Measurements from ENCODE around the gene CAPZA2.
"Not testable (repeated sequence)": the region's sequence is repeated elsewhere in the genome, so short reads cannot be mapped to it uniquely, and the experiment has no call there.

The CAPZA2 gene

DNA sequence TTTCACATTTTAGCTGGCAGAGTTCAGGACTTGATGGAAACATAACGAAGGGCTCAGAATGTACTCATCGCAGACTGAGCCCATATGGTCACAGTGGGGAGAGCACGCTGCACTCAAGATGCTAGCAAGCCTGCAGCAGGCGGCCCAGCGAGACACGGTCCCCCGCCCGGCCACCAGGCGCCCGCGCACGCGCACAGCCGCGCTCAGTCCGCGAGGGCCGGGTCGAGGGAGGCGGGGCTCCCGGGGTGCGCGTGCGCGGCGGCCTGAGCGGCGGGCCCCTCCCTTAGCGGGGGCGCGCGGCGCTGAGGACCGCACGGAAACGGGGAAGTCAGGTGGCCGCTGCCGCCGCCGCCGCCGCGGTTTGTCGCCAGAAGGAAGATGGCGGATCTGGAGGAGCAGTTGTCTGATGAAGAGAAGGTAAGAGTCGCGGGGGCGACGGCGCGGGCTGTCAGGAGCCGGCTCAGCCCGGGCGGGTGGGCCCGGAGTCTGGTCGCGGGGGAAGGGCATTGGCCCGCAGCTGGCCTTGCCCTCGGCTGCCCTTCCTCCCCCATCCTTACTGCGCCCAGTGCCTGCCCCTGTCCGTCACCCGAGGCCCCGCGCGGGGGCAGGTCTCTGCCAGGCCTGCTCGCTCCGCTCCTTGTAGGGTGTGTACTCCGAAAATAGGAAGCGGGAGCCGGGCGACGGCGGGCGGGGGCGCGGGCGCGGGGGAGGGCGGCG, at the start of gene CAPZA2:
TSS of gene CAPZA2 (plus strand) at position 354 of the 717 bp plus-strand sequence. CDS start at position 379, 25 bp downstream.
- peak; percentile 92 to 95 for DNase-seq (ENCODE audit: low read depth in 1 of 2, low spot score in 1 of 2)

DNA sequence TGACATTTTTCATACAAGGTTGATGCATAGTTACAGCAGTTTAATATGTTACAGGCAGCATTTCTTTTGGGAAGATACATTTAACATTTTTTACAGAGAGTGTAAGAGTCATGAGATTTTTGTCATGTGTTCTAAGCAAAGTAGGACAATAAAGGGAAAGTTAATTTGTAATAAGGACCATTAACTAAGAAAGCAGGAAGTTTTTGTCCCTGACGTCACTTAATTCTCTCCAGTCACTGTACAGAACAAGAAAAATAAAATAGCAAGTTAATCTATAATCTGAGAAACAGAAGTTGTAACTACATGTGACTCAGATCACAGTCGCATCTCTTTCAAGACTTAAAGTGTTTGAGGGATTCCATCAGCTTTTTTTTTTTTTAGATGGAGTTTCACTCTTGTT, 49.5 kb upstream of the CAPZA2 start:
- DNase-seq (ENCODE audit: low read depth in 1 of 2, low spot score in 1 of 2) = no peak

DNA sequence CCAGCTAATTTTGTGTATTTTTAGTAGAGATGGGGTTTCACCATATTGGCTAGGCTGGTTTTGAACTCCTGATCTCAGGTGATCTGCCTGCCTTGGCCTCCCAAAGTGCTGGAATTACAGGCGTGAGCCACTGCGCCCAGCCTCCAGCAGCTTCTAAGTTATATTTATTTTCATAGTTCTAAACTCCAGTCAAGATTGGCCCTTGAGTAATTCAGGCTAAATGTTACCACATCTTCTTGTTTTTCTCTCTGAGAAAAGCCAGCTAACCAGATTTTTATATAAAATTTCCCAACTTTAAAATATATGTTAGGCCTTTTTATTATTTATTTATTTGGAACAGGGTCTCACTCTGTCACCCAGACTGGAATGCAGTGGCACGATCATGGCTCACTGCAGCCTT, 49.0 kb upstream of the CAPZA2 start:
- not testable (repeated sequence) for DNase-seq (ENCODE audit: low read depth in 1 of 2, low spot score in 1 of 2)

DNA sequence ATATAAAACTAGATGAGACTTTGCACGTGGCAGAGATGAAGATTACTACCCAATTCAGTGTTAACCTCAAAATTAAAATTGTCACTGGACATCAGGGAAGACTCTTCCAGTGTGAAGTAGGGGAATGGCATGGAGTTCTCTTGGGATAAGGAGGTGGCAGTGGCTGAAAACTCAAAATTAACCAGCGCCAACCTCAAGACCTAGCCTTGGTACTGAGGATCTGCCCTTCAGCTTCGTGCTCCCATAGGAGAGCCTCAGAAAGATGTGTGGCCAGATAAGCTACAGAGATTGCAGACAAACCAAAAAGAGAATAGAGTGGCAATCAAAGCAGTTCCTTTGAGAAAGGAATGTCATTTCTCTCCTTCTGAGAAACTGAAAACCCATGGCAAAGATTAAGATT, 47.3 kb upstream of the CAPZA2 start:
- no peak for DNase-seq (ENCODE audit: low read depth in 1 of 2, low spot score in 1 of 2)

DNA sequence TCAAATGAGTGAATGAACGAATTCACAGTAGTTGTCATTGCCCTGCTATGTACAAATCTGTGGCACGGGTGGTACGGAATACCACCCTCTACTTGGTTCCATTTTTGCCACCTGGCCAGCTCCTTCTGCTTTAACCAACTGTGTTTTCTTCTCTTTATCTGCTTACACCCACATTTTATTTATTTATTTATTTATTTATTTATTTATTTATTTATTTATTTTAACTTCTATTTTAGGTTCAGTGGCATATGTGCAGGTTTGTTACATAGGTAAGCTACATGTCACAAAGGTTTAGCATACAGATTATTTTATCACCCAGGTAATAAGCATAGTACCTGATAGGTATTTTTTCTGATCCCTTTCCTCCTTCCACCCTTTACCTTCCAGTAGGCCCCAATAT, 42.2 kb upstream of the CAPZA2 start:
- no peak for DNase-seq (ENCODE audit: low read depth in 1 of 2, low spot score in 1 of 2)

DNA sequence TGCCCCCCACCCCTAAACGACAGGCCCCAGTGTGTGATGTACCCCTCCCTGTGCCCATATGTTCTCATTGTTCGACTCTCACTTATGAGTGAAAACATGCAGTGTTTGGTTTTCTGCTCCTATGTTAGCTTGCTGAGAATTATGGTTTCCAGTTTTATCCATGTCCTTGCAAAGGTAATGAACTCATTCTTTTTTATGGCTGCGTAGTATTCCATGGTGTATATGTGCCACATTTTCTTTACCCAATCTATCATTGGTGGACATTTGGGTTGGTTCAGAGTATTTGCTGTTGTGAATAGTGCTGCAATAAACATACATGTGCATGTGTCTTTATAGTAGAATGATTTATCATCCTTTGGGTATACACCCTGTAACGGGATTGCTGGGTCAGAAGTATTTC, 40.7 kb upstream of the CAPZA2 start:
- not testable (repeated sequence) for DNase-seq (ENCODE audit: low read depth in 1 of 2, low spot score in 1 of 2)

DNA sequence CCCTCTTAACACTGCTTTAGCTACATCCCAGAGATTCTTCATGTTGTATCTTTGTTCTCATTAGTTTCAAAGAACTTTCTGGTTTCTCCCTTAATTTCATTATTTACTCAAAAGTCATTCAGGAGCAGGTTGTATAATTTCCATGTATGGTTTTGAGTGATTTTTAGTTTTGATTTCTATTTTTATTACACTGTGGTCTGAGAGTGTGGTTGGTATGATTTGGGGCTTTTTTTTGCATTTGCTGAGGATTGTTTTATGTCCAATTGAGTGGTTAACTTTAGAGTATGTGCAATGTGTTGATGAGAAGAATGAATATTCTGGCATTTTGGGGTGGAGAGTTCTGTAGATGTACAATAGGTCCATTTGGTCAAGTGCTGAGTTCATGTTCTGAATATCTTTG, 37.9 kb upstream of the CAPZA2 start:
- no peak for DNase-seq (ENCODE audit: low read depth in 1 of 2, low spot score in 1 of 2)

DNA sequence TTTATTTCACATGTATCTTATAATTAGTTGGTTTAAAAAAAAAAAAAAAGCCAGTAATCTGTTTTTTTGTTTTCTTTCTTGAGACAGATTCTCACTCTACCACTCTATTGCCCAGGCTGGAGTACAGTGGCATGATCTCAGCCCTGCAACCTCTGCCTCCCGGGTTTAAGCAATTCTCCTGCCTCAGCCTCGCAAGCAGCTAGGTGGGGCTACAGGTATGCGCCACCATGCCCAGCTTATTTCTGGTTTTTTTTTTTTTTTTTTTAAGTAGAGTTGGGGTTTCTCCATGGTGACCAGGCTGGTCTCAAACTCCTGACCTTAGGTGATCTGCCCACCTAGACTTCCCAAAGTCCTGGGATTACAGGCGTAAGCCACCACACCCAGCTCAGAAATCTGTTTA, 34.1 kb upstream of the CAPZA2 start:
- no peak for DNase-seq (ENCODE audit: low read depth in 1 of 2, low spot score in 1 of 2)

DNA sequence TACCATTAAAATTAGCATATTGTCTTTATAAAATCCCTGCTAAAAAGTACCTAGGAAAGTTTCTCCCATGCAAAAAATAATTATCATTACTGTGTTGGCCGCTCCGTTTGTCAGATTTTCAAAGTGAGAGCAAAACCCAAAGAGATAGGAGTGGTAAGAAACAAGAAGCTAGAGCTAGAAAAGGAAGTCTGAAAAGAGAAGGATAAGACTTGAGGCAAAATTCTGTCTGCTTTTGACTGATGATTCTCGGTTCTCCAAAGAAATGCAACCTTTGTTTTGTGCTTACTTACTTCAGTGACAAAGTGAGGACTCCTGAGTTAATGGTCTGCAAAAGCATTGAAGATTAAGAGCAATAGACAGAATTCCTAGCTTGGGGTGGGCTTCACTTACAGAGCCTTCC, 33.3 kb upstream of the CAPZA2 start:
- no peak for DNase-seq (ENCODE audit: low read depth in 1 of 2, low spot score in 1 of 2)

DNA sequence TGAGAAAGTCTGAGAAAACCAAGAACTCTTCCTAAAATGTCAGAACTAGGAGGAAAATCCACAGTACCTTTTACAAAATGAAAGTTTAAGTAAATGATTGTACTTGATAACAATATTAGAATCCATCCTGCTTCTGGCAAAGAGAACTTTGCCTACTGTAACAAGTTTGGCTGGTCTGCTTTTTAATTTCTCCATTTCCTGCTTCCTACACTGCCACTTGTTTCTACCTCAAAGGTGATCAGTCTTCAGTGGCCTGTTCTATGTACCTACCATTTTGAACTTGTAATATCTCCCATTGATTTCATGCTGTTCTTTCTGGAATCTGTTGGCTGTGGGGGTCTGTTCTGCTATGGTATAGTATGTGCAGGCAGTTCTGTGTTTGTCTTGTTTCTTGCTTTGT, 32.9 kb upstream of the CAPZA2 start:
- no peak for DNase-seq (ENCODE audit: low read depth in 1 of 2, low spot score in 1 of 2)

DNA sequence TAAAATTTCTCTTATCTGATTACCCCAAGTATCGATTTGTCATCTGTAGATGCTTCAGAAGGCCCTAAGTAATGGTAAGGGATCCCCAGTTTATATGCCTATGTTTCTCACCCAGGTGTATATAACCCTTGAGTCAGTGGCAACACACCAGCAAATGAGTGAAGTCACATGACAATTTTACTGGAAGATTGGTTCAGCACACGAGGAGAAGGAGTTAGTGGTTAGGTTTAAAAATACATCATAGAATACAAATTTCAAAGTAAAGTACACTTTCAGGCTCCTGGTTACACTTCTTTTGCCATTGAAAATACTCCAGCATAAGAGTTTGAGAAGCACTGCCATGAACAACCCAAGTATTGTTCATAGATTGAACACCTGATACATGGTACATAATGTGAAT, 29.7 kb upstream of the CAPZA2 start:
- DNase-seq (ENCODE audit: low read depth in 1 of 2, low spot score in 1 of 2) = no peak

DNA sequence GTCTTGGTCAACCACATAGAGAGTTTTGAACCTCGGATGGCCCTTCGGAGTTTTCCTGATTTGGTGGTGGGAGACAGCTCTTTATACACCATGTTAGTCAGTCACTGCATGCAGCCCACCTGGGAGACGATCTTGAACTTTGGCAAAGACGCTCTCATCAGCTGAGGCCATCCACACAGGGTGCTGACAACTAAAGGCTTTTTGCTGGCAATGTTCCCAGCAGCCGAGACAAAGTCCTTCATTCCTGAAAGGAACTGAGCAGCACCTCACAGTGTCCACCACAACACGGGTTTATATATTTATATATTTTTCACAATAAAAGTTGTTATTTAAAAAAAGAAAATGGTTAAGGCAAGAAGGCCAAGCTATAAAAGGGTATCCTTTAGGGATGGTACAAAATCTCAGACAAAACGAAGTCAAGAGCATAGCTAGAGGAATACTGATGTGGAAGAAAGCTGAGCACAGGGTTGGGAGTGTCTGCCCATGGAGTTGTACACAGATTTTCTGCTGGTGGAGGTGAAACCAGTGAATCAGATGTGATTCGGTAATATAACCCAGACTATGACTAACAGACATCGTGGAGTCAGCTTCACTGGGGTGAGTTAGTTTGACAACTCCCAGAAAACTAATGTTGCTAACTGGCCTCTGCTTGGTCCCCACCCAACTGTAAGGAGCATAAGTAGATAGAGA, 27.4 kb upstream of the CAPZA2 start:
- no peak for DNase-seq (ENCODE audit: low read depth in 1 of 2, low spot score in 1 of 2)

DNA sequence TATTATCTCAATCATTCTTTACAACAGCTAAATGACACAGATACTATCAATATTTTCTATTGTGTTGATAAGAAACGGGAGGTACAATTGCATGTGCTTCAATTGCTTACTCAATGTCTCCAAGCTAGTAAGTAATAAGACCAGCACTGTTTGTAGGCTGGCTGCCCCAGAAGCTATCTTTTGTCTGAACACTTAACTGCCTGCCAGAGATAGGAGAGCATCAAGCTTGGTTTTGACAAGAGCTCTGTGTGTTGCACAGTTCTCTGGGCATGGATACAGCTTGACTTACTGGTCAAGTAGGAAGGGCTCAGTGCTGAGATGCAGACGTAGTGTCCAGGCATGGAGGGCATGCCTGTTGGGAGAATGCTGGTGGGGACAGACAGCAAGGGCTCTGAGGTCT, 26.3 kb upstream of the CAPZA2 start:
- no peak for DNase-seq (ENCODE audit: low read depth in 1 of 2, low spot score in 1 of 2)

DNA sequence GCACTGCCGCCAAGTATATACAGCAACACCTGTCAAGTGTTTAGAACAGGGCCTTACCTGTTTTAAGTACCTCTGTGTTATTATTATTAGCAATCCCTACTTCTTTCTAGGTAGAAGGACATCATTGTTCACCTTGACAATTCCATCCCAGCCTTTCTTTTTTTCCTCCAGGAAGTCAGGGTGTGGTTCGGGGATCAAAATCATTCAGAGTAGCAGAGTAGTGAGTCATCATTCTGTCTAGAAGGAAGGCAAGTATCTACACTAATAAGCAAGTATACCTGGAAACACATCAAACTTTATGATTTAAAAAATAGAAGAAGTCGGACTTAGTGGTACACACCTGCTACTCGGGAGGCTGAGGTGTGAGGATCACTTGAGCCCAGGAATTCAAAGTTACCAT, 25.5 kb upstream of the CAPZA2 start:
- DNase-seq (ENCODE audit: low read depth in 1 of 2, low spot score in 1 of 2) = no peak

DNA sequence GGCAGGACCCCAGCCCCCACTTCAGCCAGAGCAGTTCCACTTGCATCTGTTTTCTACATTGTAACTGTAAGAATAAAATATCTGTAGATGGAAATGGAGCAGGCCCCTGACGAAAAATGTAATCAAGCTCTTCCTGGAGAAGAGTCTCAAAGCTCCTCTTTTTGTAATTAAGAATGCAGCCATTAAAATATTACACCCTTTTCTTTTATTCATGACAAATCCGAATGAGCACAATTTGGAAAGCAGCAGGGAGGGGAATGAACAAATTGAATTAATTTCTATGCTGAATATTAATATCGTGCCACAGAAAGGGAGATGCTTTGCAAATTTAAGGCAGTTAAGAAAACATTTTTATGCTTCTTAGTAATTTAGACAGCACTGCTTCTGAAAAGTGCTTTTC, 24.8 kb upstream of the CAPZA2 start:
- no peak for DNase-seq (ENCODE audit: low read depth in 1 of 2, low spot score in 1 of 2)

DNA sequence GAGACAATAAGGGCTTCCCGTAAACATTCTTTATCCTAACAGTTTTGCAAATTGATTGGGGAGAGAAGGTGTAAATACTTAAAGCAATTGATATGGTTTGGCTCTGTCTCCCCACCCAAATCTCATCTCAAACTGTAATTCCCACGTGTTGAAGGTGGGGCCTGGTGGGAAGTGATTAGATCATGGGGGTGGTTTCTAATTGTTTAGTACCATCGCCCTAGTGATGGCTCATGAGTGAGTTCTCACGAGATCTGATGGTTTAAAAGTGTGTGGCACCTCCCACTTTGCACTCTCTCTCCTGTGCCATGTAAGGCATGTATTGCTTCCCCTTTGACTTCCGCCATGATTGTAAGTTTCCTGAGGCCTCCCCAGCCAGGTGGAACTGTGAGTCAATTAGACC, 22.1 kb upstream of the CAPZA2 start:
- DNase-seq (ENCODE audit: low read depth in 1 of 2, low spot score in 1 of 2) = no peak

DNA sequence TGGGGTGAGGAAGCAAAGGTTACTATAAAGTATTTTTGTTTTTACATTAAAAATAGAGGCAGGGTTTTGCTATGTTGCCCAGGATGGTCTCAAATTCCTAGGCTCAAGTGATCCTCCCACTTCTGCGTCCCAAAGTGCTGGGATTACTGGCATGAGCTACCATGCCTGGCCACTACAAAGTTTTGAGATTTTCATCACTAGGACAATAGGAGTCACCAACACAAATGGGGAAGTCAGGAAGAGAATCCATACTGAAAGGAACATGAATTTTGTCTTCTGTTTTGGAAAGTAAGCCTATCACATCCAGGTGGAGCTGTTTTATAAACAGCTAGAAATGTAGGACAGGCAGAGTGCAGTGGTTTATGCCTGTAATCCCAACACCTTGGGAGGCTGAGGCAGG, 20.0 kb upstream of the CAPZA2 start:
- no peak for DNase-seq (ENCODE audit: low read depth in 1 of 2, low spot score in 1 of 2)

DNA sequence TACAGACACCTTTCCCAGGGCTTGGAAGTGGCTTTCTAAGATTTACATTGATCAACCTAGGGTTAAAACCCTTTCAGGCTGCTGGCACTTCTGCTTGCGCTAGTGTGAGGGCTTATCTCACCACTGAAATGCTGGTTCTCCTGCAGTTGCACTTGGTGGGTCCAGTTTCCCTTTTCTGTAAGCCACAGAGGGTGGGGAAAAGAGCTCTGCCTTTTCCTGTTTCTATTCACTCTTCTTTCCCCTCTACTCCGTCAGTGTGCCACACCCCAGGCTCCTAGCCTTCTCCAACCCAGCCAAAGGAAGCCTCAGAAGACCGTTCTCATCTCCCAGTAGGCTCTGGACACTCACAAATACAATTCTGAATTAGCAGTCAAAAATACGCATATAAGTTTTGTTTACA, 19.0 kb upstream of the CAPZA2 start:
- DNase-seq (ENCODE audit: low read depth in 1 of 2, low spot score in 1 of 2) = no peak

DNA sequence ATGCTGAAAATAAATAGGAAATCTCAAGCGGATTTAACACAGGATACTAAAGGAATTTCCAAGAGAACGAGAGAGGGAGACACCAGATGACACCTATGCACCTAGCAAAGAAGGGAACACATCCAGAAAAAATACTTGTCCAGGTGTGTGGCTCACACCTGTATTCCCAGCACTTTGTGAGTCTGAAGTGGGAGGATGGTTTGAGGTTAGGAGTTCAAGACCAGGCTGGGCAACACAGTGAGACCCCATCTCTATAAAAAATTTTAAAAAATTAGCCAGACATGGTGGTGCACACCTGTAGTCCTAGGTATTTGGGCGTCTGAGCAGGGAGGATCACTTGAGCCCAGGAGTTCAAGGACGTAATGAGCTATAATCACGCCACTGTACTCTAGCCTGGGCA, 11.2 kb upstream of the CAPZA2 start:
- DNase-seq (ENCODE audit: low read depth in 1 of 2, low spot score in 1 of 2) = no peak

DNA sequence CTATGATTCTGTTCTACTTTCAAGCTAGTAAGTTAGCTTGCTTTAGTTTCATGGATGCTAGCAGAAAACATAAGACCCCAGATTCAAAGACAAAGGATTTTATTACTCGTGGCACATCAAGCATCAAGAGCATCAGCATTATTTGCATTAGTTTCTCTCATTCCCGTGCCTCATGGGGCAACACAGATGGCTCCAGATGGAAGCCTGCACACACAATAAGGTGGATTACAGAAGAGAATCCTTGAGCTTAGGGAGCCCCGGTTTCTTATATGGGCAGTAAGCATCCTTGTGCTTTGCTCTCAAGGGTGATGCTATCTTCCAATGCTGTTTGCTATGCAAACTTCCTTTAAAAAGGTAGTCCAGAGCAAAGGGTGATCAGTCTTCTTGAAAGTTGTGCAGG, 10.7 kb upstream of the CAPZA2 start:
- no peak for DNase-seq (ENCODE audit: low read depth in 1 of 2, low spot score in 1 of 2)

DNA sequence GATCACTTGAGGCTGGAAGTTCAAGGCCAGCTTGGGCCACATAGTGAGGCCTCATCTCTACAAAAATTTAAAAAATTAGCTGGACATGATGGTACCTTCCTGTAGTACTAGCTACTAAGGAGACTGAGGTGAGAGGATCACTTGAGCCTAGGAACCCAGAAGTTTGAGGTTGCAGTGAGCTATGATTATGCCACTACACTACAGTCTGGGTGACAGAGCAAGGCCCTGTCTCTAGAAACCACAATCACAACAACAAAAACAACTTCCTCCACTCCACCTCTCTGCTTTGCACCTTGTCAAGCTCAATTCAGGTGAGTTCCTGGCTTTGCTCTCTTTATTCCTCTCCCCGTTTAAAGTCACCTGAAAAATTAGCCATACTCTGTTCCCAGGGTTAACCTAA, 8.3 kb upstream of the CAPZA2 start:
- DNase-seq (ENCODE audit: low read depth in 1 of 2, low spot score in 1 of 2) = no peak

DNA sequence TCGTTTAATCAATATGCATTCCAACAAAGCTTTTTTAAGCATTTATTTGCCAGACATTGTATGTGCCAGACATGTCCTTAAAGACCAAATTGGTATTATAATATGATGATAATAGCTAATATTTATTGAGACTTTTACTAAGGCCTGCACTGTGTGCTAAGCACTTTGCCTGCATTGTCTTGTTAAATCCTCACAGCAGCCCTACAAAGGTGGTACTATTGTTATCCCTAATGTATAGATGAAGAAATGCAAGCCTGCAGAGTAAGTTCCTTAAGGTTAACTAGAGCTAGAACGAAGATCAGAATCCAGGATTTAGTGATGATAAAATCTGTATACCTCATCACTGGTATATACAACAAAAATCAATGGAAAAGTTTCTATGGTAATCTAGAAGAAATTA, 5.3 kb upstream of the CAPZA2 start:
- no peak for DNase-seq (ENCODE audit: low read depth in 1 of 2, low spot score in 1 of 2)

DNA sequence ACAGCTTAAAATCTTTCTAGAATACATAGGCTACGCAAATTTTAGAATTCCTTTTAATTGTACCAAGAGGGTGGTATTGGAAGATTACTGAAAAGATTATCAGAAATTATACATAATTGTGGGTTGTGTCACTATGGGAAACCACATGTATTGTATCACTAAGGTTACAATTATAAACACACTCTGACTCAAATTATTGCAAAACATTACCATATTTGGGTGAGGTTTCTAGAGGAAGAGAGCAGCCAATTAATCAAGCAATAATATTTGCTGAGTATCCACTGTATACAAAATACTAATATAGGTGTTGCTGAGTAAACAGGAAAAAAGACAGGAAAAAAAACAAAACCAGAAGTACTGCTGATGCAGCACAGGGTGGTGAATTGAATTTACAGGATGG, 3.1 kb upstream of the CAPZA2 start:
- no peak for DNase-seq (ENCODE audit: low read depth in 1 of 2, low spot score in 1 of 2)
